HepG2 (cell line): ENCODE results near the gene ZNF330. TPM values are rescaled to one million over a fixed set of nuclear protein-coding genes. Genes with fewer than 3 reads are reported as not detected.

Experiments used
- ATAC-seq: fragments of 200-7000 bp; cut with Tn5 transposase; 3 replicates; pipeline ENCODE4 v1.9.1; 2020; ENCODE audit warnings: mild to moderate bottlenecking, moderate library complexity
- BruUV-seq: library from RNA; stranded (reverse); fragments of 400-500 nt; replicated peaks from 2 replicates; lab custom pipeline; 2021; lab: Mats Ljungman, UMichigan
- CTCF ChIA-PET: fragments of 300-600 bp; formaldehyde crosslinking; extraction: SDS; loops from one replicate; lab custom pipeline; 2021; ENCODE audit warnings: low total read pairs, inconsistent platforms, low intra/inter-chr PET ratio; lab: Yijun Ruan, JAX
- POLR2A ChIA-PET: fragments of 350-600 bp; sonication (Branson Sonifier 250); formaldehyde crosslinking; loops from one replicate; lab custom pipeline; 2020; ENCODE audit warnings: antibody characterized with exemption, inconsistent platforms; lab: Yijun Ruan, JAX
- DNase-seq: peaks from one replicate; pipeline ENCODE4 v3.0.0-alpha.2; 2015; ENCODE audit warnings: low spot score
- FAIRE-seq: peaks from 3 replicates; lab custom pipeline; 2011; peaks lifted over from hg19 to GRCh38; lab: Jason Lieb, UNC
- H2AFZ ChIP-seq: one replicate; pipeline ENCODE4 v1.6.1; 2011; ENCODE audit warnings: low read length, inconsistent platforms
- H3K27ac ChIP-seq: fragments of 300-600 bp; 3 replicates; pipeline ENCODE4 v1.8.0; 2011; ENCODE audit warnings: mixed run types, mild to moderate bottlenecking, mixed read lengths, low read length, inconsistent platforms; ENCODE audit not compliant: insufficient read depth; ENCODE audit errors: extremely low read length
- H3K27me3 ChIP-seq, 2 experiments: fragments of 200-600 bp in 1 of 2; 2 replicates in 1 of 2; 3 replicates in 1 of 2; pipeline versions ENCODE4 v1.6.0 to v1.8.0; 2011; ENCODE audit warnings: low read length in 2 of 2, mild to moderate bottlenecking in 2 of 2, moderate library complexity in 2 of 2, inconsistent platforms in 1 of 2; ENCODE audit not compliant: insufficient read depth in 2 of 2, control insufficient read depth in 1 of 2
- H3K36me3 ChIP-seq, 2 experiments: fragments of 200-600 bp in 1 of 2; replicated peaks in 1 of 2; 2 replicates in 1 of 2; 3 replicates in 1 of 2; pipeline versions ENCODE4 v1.5.1 to v1.8.0; 2011; ENCODE audit warnings: low read length in 2 of 2, inconsistent platforms in 1 of 2; ENCODE audit not compliant: insufficient read depth in 2 of 2, control insufficient read depth in 1 of 2
- H3K4me1 ChIP-seq: 2 replicates; pipeline ENCODE4 v1.5.1; 2012; ENCODE audit warnings: low read length, inconsistent platforms; ENCODE audit not compliant: insufficient read depth
- H3K4me2 ChIP-seq: 2 replicates; pipeline ENCODE4 v1.6.0; 2011; ENCODE audit warnings: low read depth, low read length, inconsistent platforms
- H3K4me3 ChIP-seq, 3 experiments: fragments of 200-600 bp in 1 of 3; sonication (generic), shearing (Covaris generic) in 1 of 3; replicated peaks in 1 of 3; 2 replicates each; pipeline ENCODE4 v1.5.1; 2011 to 2016; ENCODE audit warnings: low read length in 3 of 3, inconsistent platforms in 2 of 3, low read depth in 2 of 3, mild to moderate bottlenecking in 2 of 3, control low read depth in 1 of 3, mixed read lengths in 1 of 3; ENCODE audit not compliant: insufficient read depth in 1 of 3
- H3K79me2 ChIP-seq: one replicate; pipeline ENCODE4 v1.6.1; 2011; ENCODE audit warnings: low read length, inconsistent platforms; ENCODE audit not compliant: insufficient read depth
- H3K9ac ChIP-seq: 2 replicates; pipeline ENCODE4 v1.6.0; 2011; ENCODE audit warnings: mild to moderate bottlenecking, low read depth, low read length, inconsistent platforms; ENCODE audit not compliant: insufficient read depth
- H3K9me3 ChIP-seq: 2 replicates; pipeline ENCODE4 v1.5.1; 2012; ENCODE audit warnings: mild to moderate bottlenecking, low read length
- H4K20me1 ChIP-seq: 2 replicates; pipeline ENCODE4 v1.6.0; 2011; ENCODE audit warnings: inconsistent platforms, mild to moderate bottlenecking, low read length, moderate library complexity; ENCODE audit not compliant: insufficient read depth
- BRCA1 ChIP-seq: sonication (generic); formaldehyde crosslinking; IDR thresholded peaks from 2 replicates; pipeline ENCODE4 v1.4.0; 2020; ENCODE audit warnings: missing genetic modification reagents
- FOXA3 ChIP-seq: IDR thresholded peaks from 2 replicates; pipeline ENCODE4 v1.6.1; 2016; ENCODE audit warnings: missing genetic modification reagents, missing compliant biosample characterization
- HNF1A ChIP-seq, 2 experiments: sonication (generic) in 1 of 2; formaldehyde crosslinking in 1 of 2; IDR thresholded peaks; 2 replicates each; pipeline versions ENCODE4 v1.4.0 to v1.6.1; 2016 to 2020; ENCODE audit warnings: borderline replicate concordance in 1 of 2, low read depth in 1 of 2, mild to moderate bottlenecking in 1 of 2, missing genetic modification reagents in 1 of 2
- MATR3 ChIP-seq: sonication (generic); formaldehyde crosslinking; IDR thresholded peaks from 2 replicates; pipeline ENCODE4 v1.4.0; 2020; ENCODE audit warnings: missing genetic modification reagents
- ZBTB38 ChIP-seq: sonication (generic); formaldehyde crosslinking; IDR thresholded peaks from 2 replicates; pipeline ENCODE4 v1.5.1; 2020; ENCODE audit warnings: mild to moderate bottlenecking, missing genetic modification reagents
- ZNF124 ChIP-seq: sonication (generic); formaldehyde crosslinking; IDR thresholded peaks from 2 replicates; pipeline ENCODE4 v1.4.0; 2020; ENCODE audit warnings: missing genetic modification reagents
- ZNF24 ChIP-seq: fragments of 450-650 bp; IDR thresholded peaks from 2 replicates; pipeline ENCODE4 v1.6.1; 2017; ENCODE audit warnings: antibody characterized with exemption, mild to moderate bottlenecking
- ZNF280B ChIP-seq: sonication (generic); formaldehyde crosslinking; IDR thresholded peaks from 2 replicates; pipeline ENCODE4 v1.5.0; 2020; ENCODE audit warnings: missing genetic modification reagents, mild to moderate bottlenecking, borderline replicate concordance
- ZNF282 ChIP-seq: fragments of 450-650 bp; IDR thresholded peaks from 2 replicates; pipeline ENCODE4 v1.6.1; 2018; ENCODE audit not compliant: partially characterized antibody
- ZNF3 ChIP-seq: IDR thresholded peaks from 2 replicates; pipeline ENCODE4 v1.7.0; 2017; ENCODE audit warnings: inconsistent platforms
- ZNF44 ChIP-seq: sonication (generic); formaldehyde crosslinking; IDR thresholded peaks from 2 replicates; pipeline ENCODE4 v1.5.1; 2020; ENCODE audit warnings: mild to moderate bottlenecking, missing genetic modification reagents
- ZNF552 ChIP-seq: sonication (generic); formaldehyde crosslinking; IDR thresholded peaks from 2 replicates; pipeline ENCODE4 v1.9.0; 2022; ENCODE audit warnings: missing genetic modification reagents, mild to moderate bottlenecking, borderline replicate concordance
- ZNF670 ChIP-seq: sonication (generic); formaldehyde crosslinking; IDR thresholded peaks from 2 replicates; pipeline ENCODE4 v1.8.0; 2022; ENCODE audit warnings: mild to moderate bottlenecking, missing genetic modification reagents, borderline replicate concordance
- ZNF737 ChIP-seq: sonication (generic); formaldehyde crosslinking; IDR thresholded peaks from 2 replicates; pipeline ENCODE4 v1.5.0; 2020; ENCODE audit warnings: missing genetic modification reagents, mild to moderate bottlenecking, borderline replicate concordance
- ZNF761 ChIP-seq: sonication (generic); formaldehyde crosslinking; conservative IDR thresholded peaks from 2 replicates; pipeline ENCODE4 v1.4.0; 2020; ENCODE audit warnings: mild to moderate bottlenecking, missing genetic modification reagents
- ZNF83 ChIP-seq: sonication (generic); formaldehyde crosslinking; IDR thresholded peaks from 2 replicates; pipeline ENCODE4 v1.4.0; 2020; ENCODE audit warnings: missing genetic modification reagents, mild to moderate bottlenecking, borderline replicate concordance
- WGBS: methylation state at CpG from one replicate; pipeline ENCODE4 v1.1.6; 2017; ENCODE audit warnings: low lambda C conversion rate; 5-methylcytosine and 5-hydroxymethylcytosine counted together
- in situ Hi-C: cut with HindIII; loops from 2 replicates; pipeline ENCODE4 v1.10.0; 2017; ENCODE audit warnings: low pct_unique_long_range_greater_than_20kb; ENCODE audit not compliant: extremely low pct_ligation_motif_present
- intact Hi-C: fragments of 100-400 bp; cut with micrococcal nuclease; formaldehyde crosslinking; loops from one replicate; pipeline ENCODE4 v1.10.0; 2022; ENCODE audit not compliant: unreplicated experiment
- polyA plus RNA-seq, 8 experiments: library from polyadenylated mRNA; depleted of rRNA in 3 of 8; stranded (reverse) in 7 of 8; unstranded in 1 of 8; fragments of >200 nt; fragmentation: Illumina TruSeq in 4 of 8; extraction: Trizol in 4 of 8; gene quantifications; 2 replicates each; pipeline versions ENCODE4 v1.2.1 to v1.2.3, GENCODE V29; 2011 to 2016; ENCODE audit warnings: low read depth in 4 of 8, missing spikeins in 1 of 8, mixed read lengths in 1 of 8; ENCODE audit not compliant: insufficient read depth in 1 of 8
- total RNA-seq, 5 experiments: library from RNA; depleted of rRNA; stranded (reverse); fragments of >200 nt; fragmentation: Illumina TruSeq; extraction: Trizol; gene quantifications; 2 replicates each; pipeline ENCODE4 v1.2.3, GENCODE V29; 2016; ENCODE audit warnings: low read depth in 1 of 5

Gene ZNF330
- total and polyA plus RNA-seq, 2 of the 13 experiments (the other 11 are each of a cell fraction or from before 2014, with no cell fraction given): 23.3 to 43.4 TPM

- TF ChIP-seq BRCA1 (CRISPR knock-in tag) (no peak), ZNF24 (no peak), ZNF282 (no peak), ZNF3 (no peak), ZNF670 (CRISPR knock-in tag) (no peak), FOXA3 (no peak), ZNF737 (no peak), ZBTB38 (CRISPR knock-in tag) (no peak)
Measured at GRCh38 chr4:141207961-141208360, 12.7 kb upstream of the ZNF330 start (continued).

- WGBS: 3% methylated on average over 3 of the region's 3 CpGs
- Histone ChIP-seq H2AFZ (no peak overlapping the region), H4K20me1 (no peaks in the 10 kb centered on the region), H3K9me3 (no peaks in the 10 kb centered on the region), H3K27me3 (no peaks in the 10 kb centered on the region; a peak in 1 of 5 replicates), H3K36me3 (no peaks in the 10 kb centered on the region), H3K79me2 (no peaks in the 10 kb centered on the region), H3K4me3 (no peak overlapping the region), H3K9ac (no peak overlapping the region), H3K4me2 (no peak overlapping the region), H3K27ac (no peak overlapping the region), H3K4me1 (no peaks in the 10 kb centered on the region)
- TF ChIP-seq ZNF552 (CRISPR knock-in tag) (no peak), ZNF670 (CRISPR knock-in tag) (no peak), ZNF280B (CRISPR knock-in tag) (no peak), HNF1A (IDR thresholded peaks at IDR 0.05; ENCODE audit: low read depth) (no peak), HNF1A (CRISPR knock-in tag; IDR thresholded peaks at IDR 0.05; ENCODE audit: borderline replicate concordance) (no peak), ZNF124 (CRISPR knock-in tag) (no peak), ZNF83 (CRISPR knock-in tag) (no peak), ZNF44 (CRISPR knock-in tag) (no peak), ZNF761 (CRISPR knock-in tag) (no peak), MATR3 (no peak)
- DNase-seq (no peak), ATAC-seq (no peak), FAIRE-seq (no peak)
- no TSS peak for BruUV-seq
- ChIA-PET POLR2A (no interaction called here), CTCF (no interaction called here)
- in situ Hi-C loops: no loop called here
- intact Hi-C loops: no loop called here
Measured at GRCh38 chr4:141210168-141210567, 10.5 kb upstream of the ZNF330 start.
